ENCODE results near the gene MAST4.
A peak's percentile ranks its signal among the peaks of the same experiment; 100 is the strongest.

MAST4 gene

GRCh38 chr5:66992547-66992946 is 396.4 kb downstream of the MAST4 start:
- DNase-seq (ENCODE audit: low read depth): no peak

GRCh38 chr5:66993448-66993847 is 397.3 kb downstream of the MAST4 start:
- no peak for DNase-seq (ENCODE audit: low read depth)

GRCh38 chr5:66993882-66994281 is 397.7 kb downstream of the MAST4 start:
- DNase-seq (ENCODE audit: low read depth): no peak

GRCh38 chr5:66994790-66995189 is 398.6 kb downstream of the MAST4 start:
- DNase-seq (ENCODE audit: low read depth): no peak

GRCh38 chr5:67000794-67001475 is 404.7 kb downstream of the MAST4 start:
- no peak for DNase-seq (ENCODE audit: low read depth)

GRCh38 chr5:67002832-67003684 is 406.9 kb downstream of the MAST4 start:
- DNase-seq (ENCODE audit: low read depth): no peak

GRCh38 chr5:67003685-67003934 is 407.4 kb downstream of the MAST4 start:
- DNase-seq (ENCODE audit: low read depth): no peak

- peak; percentile 86 for DNase-seq (ENCODE audit: low read depth)
These were observed 407.9 kb downstream of the MAST4 start for GRCh38 chr5:67003935-67004729.

- no peak for DNase-seq (ENCODE audit: low read depth)
These were observed 408.6 kb downstream of the MAST4 start for GRCh38 chr5:67004730-67005350.

- no peak for DNase-seq (ENCODE audit: low read depth)
These were observed 409.7 kb downstream of the MAST4 start for GRCh38 chr5:67005737-67006499.

GRCh38 chr5:67006500-67006848 is 410.3 kb downstream of the MAST4 start:
- no peak for DNase-seq (ENCODE audit: low read depth)

GRCh38 chr5:67009028-67009427 is 412.8 kb downstream of the MAST4 start:
- no peak for DNase-seq (ENCODE audit: low read depth)

- no peak for DNase-seq (ENCODE audit: low read depth)
These were observed 414.7 kb downstream of the MAST4 start for GRCh38 chr5:67010684-67011409.

GRCh38 chr5:67011422-67011821 is 415.2 kb downstream of the MAST4 start:
- DNase-seq (ENCODE audit: low read depth): no peak

GRCh38 chr5:67012171-67012570 is 416.0 kb downstream of the MAST4 start:
- DNase-seq (ENCODE audit: low read depth): no peak

- DNase-seq (ENCODE audit: low read depth): no peak
These were observed 417.5 kb downstream of the MAST4 start for GRCh38 chr5:67013719-67014118.

- DNase-seq (ENCODE audit: low read depth): no peak
These were observed 418.0 kb downstream of the MAST4 start for GRCh38 chr5:67014191-67014590.

GRCh38 chr5:67014957-67015400 is 418.8 kb downstream of the MAST4 start:
- DNase-seq (ENCODE audit: low read depth): no peak

- no peak for DNase-seq (ENCODE audit: low read depth)
These were observed 419.5 kb downstream of the MAST4 start for GRCh38 chr5:67015541-67016191.

- no peak for DNase-seq (ENCODE audit: low read depth)
These were observed 423.1 kb downstream of the MAST4 start for GRCh38 chr5:67019065-67019845.

All from CMK (cell line).